Stimulated activated naive B cell treated with anti-CD40 and anti-IgM and Interleukin-4, amounts not matched to agents 10 μg/mL and 1 μg/mL and 100 μg/mL, for 72 hours (primary cell): Measurements from ENCODE around the gene METAP1.
A peak's percentile ranks its signal among the peaks of the same experiment; 100 is the strongest.
"Not testable (repeated sequence)": the region's sequence is repeated elsewhere in the genome, so short reads cannot be mapped to it uniquely, and the experiment has no call there.

Experiments
- ATAC-seq, 2 donors: fragments of 150-1000 bp; cut with Tn5 transposase; replicated peaks; 2 replicates each; pipeline ENCODE4 v1.10.0; 2021; ENCODE audit warnings: moderate library complexity in 1 of 2
- DNase-seq: peaks from one replicate; pipeline ENCODE4 v3.0.0; 2021
- H3K27ac Mint-ChIP-seq: one replicate; pipeline ENCODE4 v1.8.0; 2022; ENCODE audit warnings: mild to moderate bottlenecking, mixed read lengths
- H3K27me3 Mint-ChIP-seq, 2 donors: one replicate each; pipeline ENCODE4 v1.8.0; 2022; ENCODE audit warnings: mixed read lengths in 2 of 2
- H3K36me3 Mint-ChIP-seq, 2 donors: one replicate each; pipeline ENCODE4 v1.8.0; 2022; ENCODE audit warnings: mixed read lengths in 2 of 2, mild to moderate bottlenecking in 1 of 2
- H3K4me1 Mint-ChIP-seq, 2 donors: one replicate each; pipeline ENCODE4 v1.8.0; 2022; ENCODE audit warnings: mixed read lengths in 2 of 2, mild to moderate bottlenecking in 1 of 2
- H3K4me3 Mint-ChIP-seq, 2 donors: one replicate each; pipeline ENCODE4 v1.8.0; 2022; ENCODE audit warnings: mild to moderate bottlenecking in 2 of 2, mixed read lengths in 2 of 2, moderate library complexity in 1 of 2
- H3K9me3 Mint-ChIP-seq, 2 donors: one replicate each; pipeline ENCODE4 v1.8.0; 2022; ENCODE audit warnings: mixed read lengths in 2 of 2, mild to moderate bottlenecking in 1 of 2

Gene METAP1

DNA sequence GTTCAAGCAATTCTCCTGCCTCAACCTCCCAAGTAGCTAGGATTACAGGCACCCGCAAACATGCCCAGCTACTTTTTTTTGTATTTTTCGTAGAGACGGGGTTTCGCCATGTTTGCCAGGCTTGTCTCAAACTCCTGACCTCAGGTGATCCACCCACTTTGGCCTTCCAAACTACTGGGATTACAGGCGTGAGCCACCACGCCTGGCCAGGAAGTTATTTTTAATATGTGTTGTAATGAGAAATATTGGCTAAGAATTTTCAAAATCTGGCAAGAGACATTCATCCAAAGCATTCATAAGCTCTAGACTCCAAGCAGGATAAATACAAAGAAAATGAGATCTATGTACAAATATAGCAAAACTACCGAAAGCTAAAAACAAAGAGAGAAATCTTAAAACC, 18.0 kb upstream of the METAP1 start:
- H3K27me3 Mint-ChIP-seq = peaks cover 0 to under 1% of the 10 kb centered on the region in 2 donors
- no peaks in the 10 kb centered on the region for H3K4me1 Mint-ChIP-seq
- no peaks in the 10 kb centered on the region for H3K9me3 Mint-ChIP-seq
- H3K27ac Mint-ChIP-seq = no peak overlapping the region
- DNase-seq (no peak), ATAC-seq (no peak)
- H3K36me3 Mint-ChIP-seq = no peaks in the 10 kb centered on the region
- H3K4me3 Mint-ChIP-seq = no peak overlapping the region

DNA sequence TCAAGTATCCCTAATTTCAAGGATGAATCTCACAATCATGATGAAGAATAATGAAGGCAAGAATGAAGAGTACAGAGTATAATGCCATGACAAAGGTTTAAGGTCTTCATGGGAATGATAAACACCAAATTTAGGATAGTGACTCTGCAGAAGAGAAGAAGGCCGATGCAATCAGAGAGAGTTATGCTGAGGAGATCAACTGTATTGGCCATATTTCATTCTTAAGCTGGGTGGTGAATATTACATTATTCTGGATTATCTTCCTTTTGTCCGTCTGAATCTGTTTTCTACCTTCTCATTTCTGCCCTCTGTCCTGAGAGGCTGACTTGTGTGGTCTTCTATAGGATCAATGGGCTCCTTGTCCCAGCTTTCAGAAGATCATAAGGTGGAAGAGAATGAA, 7.8 kb upstream of the METAP1 start:
- no peaks in the 10 kb centered on the region for H3K4me1 Mint-ChIP-seq
- H3K9me3 Mint-ChIP-seq = peaks cover 4 to 9% of the 10 kb centered on the region in 2 donors
- no peak overlapping the region for H3K4me3 Mint-ChIP-seq
- H3K27ac Mint-ChIP-seq = no peak overlapping the region
- H3K36me3 Mint-ChIP-seq = peaks cover 6 to 9% of the 10 kb centered on the region in 2 donors
- H3K27me3 Mint-ChIP-seq = peaks cover 10 to 16% of the 10 kb centered on the region in 2 donors
- ATAC-seq (no peak), DNase-seq (no peak)

DNA sequence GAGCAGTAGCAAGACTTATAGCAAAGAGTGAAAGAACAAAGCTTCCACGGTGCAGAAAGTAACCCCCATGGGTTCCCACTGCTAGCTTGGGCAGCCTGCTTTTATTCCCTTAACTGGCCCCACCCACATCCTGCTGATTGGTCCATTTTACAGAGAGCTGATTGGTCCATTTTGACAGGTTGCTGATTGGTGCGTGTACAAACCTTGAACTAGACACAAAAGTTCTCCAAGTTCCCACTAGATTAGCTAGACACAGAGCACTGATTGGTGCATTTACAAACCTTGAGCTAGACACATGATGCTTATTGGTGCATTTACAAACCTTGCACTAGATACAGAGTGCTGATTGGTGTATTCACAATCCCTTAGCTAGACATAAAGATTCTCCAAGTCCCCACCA, 2.7 kb upstream of the METAP1 start:
- peaks cover 10 to 19% of the 10 kb centered on the region in 2 donors for H3K4me1 Mint-ChIP-seq
- not testable (repeated sequence) for DNase-seq, H3K36me3 Mint-ChIP-seq, H3K4me3 Mint-ChIP-seq, H3K27me3 Mint-ChIP-seq, ATAC-seq, H3K9me3 Mint-ChIP-seq, H3K27ac Mint-ChIP-seq

- ATAC-seq (no peak), DNase-seq (no peak)
- Mint-ChIP-seq H3K27ac (no peak overlapping the region), H3K9me3 (no peaks in the 10 kb centered on the region), H3K4me3 (no peak overlapping the region), H3K27me3 (peaks cover 0 to 6% of the 10 kb centered on the region in 2 donors), H3K4me1 (peaks cover 14 to 26% of the 10 kb centered on the region in 2 donors), H3K36me3 (no peaks in the 10 kb centered on the region)
Observed at GRCh38 chr4:98993419-98994071, 2.0 kb upstream of the METAP1 start.

DNA sequence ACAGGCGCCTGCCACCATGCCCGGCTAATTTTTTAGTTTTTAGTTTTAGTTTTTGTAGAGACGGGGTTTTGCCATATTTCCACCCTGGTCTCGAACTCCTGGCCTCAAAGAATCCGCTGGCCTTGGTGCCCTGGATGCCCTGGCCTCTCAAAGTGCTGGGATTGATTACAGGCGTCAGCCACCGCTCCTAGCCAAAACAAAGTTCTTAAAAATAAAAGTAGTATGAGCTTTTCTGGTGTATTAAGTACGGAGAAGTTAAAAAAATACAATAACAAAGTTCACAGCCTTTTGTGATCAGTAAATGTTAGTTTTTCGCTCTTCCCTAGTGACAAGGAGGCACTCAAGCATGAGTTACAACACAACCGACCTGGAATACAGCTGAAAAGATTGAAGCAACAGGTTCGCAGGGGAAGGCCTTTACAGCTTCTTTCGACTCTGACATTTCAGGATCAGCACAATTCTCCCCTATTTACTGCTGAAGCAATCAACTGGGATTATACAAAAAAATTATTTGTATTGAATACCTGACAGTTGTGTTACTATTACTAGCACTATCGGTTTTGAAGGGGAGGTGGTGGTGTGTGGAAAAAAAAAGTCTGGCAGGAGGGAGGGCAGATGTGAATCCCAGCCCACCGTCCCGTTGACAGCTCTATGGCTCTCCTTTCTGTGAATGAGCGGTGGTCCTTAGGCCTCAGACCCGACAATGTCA, 893 bp upstream of the METAP1 start:
- no peaks in the 10 kb centered on the region for H3K9me3 Mint-ChIP-seq
- peaks cover 0 to 6% of the 10 kb centered on the region in 2 donors for H3K27me3 Mint-ChIP-seq
- DNase-seq = no peak
- peak overlapping the region; percentile 98 for H3K27ac Mint-ChIP-seq
- ATAC-seq = peak in 1 of 2 donors; percentile 3
- peaks cover 16 to 28% of the 10 kb centered on the region in 2 donors for H3K4me1 Mint-ChIP-seq
- H3K4me3 Mint-ChIP-seq = peak overlapping the region; percentile 91 to 93
- H3K36me3 Mint-ChIP-seq = no peaks in the 10 kb centered on the region

DNA sequence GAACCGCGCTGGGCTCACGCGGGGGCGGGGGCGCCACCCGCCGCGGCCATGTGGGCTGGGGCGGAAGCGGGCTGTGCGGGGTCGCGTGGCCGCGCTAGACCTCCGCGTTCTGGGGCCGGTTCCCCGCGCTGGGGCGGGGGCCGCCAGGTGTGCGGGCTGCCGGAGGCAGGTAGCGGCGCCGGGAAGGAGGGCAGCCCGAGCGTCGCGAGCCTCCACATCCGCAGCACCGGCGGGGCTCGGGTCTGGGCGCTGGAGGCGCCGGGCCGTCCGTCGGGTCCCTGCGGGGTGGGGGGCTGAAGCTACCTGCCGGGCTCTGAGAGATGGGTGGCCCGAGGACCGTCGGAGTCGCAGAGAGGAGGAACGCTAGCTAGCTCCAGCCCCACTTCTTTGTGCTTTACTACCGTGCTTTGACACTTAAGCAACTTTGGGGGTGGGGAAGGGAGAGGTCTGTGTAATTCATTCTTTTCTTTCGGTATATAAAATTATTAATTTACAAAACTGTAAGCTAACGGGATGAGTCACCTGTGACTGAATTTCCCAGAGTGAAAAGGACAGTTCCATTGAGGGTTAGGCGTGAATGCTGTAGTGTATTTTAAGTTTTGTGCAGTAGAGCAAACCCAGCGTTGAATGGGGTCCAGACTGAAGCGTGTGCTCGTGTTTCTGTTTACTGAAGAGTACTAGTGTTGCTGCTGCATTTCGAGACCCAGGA, 689 bp downstream of the METAP1 start:
- H3K27ac Mint-ChIP-seq = peak overlapping the region; percentile 33
- ATAC-seq (peak; percentile 44), DNase-seq (no peak)
- peaks cover 22 to 43% of the 10 kb centered on the region in 2 donors for H3K4me1 Mint-ChIP-seq
- peak overlapping the region; percentile 71 to 84 for H3K4me3 Mint-ChIP-seq
- no peaks in the 10 kb centered on the region for H3K9me3 Mint-ChIP-seq
- no peaks in the 10 kb centered on the region for H3K36me3 Mint-ChIP-seq
- H3K27me3 Mint-ChIP-seq = no peaks in the 10 kb centered on the region

DNA sequence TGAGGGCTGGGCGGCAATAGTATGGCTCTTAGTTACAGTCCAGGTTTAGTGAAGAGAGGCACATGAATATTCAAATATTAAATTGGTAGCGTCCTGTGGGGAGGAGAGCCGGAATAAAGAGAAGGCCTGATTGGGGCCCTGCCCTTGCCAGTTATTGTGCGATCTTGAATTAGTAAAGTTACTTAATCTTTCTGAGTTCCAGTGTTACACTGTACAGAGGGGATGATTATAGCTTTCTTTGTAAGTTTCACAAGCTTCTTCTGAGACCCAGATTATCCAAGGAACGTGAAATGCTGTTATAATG, 1.2 kb downstream of the METAP1 start:
- ATAC-seq = no peak
- Mint-ChIP-seq H3K4me1 (peaks cover 22 to 43% of the 10 kb centered on the region in 2 donors), H3K9me3 (no peaks in the 10 kb centered on the region), H3K27me3 (no peaks in the 10 kb centered on the region), H3K36me3 (no peaks in the 10 kb centered on the region), H3K4me3 (peak overlapping the region; percentile 71 to 84), H3K27ac (no peak overlapping the region)
- no peak for DNase-seq

- Mint-ChIP-seq H3K4me3 (no peak overlapping the region), H3K27ac (no peak overlapping the region)
Observed at GRCh38 chr4:98997166-98997565, 1.6 kb downstream of the METAP1 start.

DNA sequence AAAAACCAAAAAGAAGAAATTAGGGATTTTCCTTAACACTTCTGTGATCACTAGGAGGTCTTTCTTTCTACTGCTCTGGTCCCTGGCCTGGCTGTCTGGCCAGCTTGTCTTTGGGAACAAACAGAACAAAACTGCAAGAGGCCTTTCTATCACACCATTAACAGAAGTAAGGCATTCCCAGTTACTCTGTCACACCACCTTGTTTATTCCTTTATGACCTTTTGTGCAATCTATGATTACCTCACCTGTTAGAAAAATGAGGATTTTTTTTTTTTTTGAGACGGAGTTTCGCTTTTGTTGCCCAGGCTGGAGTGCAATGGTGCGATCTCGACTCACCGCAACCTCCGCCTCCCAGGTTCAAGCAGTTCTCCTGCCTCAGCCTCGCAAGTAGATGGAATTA, 3.0 kb downstream of the METAP1 start:
- Mint-ChIP-seq H3K9me3 (no peaks in the 10 kb centered on the region), H3K4me3 (no peak overlapping the region), H3K27ac (no peak overlapping the region), H3K36me3 (no peaks in the 10 kb centered on the region), H3K4me1 (peaks cover 26 to 58% of the 10 kb centered on the region in 2 donors), H3K27me3 (no peaks in the 10 kb centered on the region)
- DNase-seq (no peak), ATAC-seq (no peak)

More at GRCh38 chr4:98997166-98997565, 1.6 kb downstream of the METAP1 start:
- Mint-ChIP-seq H3K36me3 (no peaks in the 10 kb centered on the region), H3K9me3 (no peaks in the 10 kb centered on the region), H3K4me1 (peaks cover 22 to 47% of the 10 kb centered on the region in 2 donors), H3K27me3 (no peaks in the 10 kb centered on the region)
- no peak for DNase-seq
- ATAC-seq = no peak

GRCh38 chr4:99002279-99002678, 6.8 kb downstream of the METAP1 start:
- DNase-seq (no peak), ATAC-seq (no peak)
- H3K27ac Mint-ChIP-seq = no peak overlapping the region
- no peaks in the 10 kb centered on the region for H3K9me3 Mint-ChIP-seq
- peaks cover 22 to 60% of the 10 kb centered on the region in 2 donors for H3K4me1 Mint-ChIP-seq
- no peak overlapping the region for H3K4me3 Mint-ChIP-seq
- H3K27me3 Mint-ChIP-seq = no peaks in the 10 kb centered on the region
- peaks cover 2 to 7% of the 10 kb centered on the region in 2 donors for H3K36me3 Mint-ChIP-seq

DNA sequence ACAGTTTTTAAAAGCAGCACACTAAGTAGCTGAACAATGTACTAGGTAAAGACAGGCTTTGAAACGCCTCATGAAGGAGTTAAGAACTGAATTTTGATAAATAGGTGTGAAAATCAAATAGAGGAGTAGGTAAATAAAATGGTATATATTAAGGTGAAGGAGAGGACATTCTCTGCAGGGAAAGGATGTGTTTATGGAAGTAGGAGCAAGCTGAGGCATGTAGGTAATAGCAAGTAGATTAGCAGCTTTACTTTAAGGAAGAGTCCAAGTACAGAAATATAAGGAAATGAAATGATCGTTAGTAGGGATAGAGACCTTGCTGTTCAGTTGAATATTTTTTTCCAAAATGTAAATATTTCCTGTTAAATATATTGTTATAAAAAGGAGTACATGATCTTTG, 12.5 kb downstream of the METAP1 start:
- Mint-ChIP-seq H3K4me3 (no peak overlapping the region), H3K27ac (no peak overlapping the region), H3K4me1 (peaks cover 13 to 25% of the 10 kb centered on the region in 2 donors), H3K27me3 (no peaks in the 10 kb centered on the region), H3K9me3 (peaks cover 8 to 14% of the 10 kb centered on the region in 2 donors), H3K36me3 (peaks cover 21 to 34% of the 10 kb centered on the region in 2 donors)
- no peak for DNase-seq
- ATAC-seq = no peak

DNA sequence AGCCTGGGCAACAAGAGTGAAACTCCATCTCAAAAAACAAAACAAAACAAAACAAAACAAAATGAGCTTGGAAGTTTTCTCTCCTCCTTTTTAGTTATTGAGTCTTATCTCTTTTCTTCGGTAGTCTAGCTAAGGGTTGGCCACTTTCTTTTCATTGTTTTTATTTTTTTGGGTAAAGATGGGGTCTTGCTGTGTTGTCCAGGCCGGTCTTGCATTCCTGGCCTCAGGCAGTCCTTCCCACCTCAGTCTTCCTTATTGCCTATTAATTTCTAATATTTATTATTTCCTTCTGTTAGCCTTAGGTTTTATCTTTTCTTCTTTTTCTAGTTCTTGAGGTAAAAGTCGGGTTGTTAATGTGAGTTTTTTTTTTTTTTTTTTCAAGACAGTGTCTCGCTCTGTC, 16.4 kb downstream of the METAP1 start:
- ATAC-seq = no peak
- no peak for DNase-seq
- H3K4me1 Mint-ChIP-seq = peaks cover 24 to 29% of the 10 kb centered on the region in 2 donors
- no peak overlapping the region for H3K4me3 Mint-ChIP-seq
- H3K9me3 Mint-ChIP-seq = peaks cover 8 to 14% of the 10 kb centered on the region in 2 donors
- peaks cover 23 to 40% of the 10 kb centered on the region in 2 donors for H3K36me3 Mint-ChIP-seq
- no peak overlapping the region for H3K27ac Mint-ChIP-seq
- no peaks in the 10 kb centered on the region for H3K27me3 Mint-ChIP-seq

DNA sequence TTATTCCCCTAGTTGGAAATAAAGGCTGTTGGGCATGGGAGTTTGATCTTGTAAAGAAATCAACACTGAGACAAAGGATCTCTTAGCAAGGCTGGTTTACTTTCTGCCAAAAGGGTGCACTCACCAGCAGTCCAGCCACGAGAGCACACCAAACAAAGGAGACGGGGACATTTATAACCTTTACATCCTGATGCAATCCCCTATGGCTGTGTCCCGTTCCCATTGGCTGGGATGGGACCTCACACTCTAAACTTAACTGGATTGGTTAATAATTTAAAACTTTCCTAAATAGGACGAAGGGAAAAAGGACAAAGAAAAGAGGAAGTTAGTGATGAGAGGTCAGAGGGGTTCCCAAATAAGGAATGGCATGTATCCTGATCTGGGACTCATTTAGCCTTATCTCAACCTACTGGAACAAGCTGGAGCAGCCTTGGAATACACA, 17.9 kb downstream of the METAP1 start:
- peaks cover 25 to 41% of the 10 kb centered on the region in 2 donors for H3K36me3 Mint-ChIP-seq
- ATAC-seq = no peak

DNA sequence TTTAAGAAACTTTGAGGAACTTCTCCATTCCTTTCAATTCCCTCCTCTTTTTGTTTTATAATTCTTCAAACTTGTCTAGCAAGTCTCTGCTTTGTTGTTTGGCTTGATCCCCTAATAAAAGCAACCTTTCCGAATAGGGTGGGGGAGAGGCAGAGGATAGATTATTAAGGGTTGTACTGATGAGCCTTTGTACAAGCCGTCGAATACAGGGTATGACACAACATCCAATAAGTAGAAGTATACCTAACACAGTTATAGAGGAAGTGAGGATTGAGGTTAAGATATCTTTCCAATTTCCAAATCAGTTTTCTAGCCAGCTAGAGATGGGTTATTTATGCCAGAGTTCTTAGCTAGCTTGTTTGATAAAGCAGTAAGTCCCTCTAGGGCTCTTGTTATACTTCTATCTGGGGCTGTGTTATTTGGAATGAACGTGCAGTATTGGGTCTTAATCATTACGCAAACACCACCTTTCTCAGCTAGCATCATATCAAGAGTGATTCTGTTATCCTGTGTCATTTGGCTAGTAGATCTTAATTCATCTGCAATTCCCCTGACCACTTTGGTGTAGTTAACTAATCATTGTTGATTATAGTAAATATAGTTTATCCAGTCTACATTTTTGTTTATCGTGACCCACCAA, 18.5 kb downstream of the METAP1 start:
- H3K4me1 Mint-ChIP-seq = peaks cover 21 to 38% of the 10 kb centered on the region in 2 donors
- peaks cover 8 to 13% of the 10 kb centered on the region in 2 donors for H3K9me3 Mint-ChIP-seq
- no peak overlapping the region for H3K27ac Mint-ChIP-seq
- peaks cover 24 to 39% of the 10 kb centered on the region in 2 donors for H3K36me3 Mint-ChIP-seq
- H3K4me3 Mint-ChIP-seq = no peak overlapping the region
- ATAC-seq = no peak
- DNase-seq = no peak
- H3K27me3 Mint-ChIP-seq = no peaks in the 10 kb centered on the region

More for the DNA sequence above, 17.9 kb downstream of the METAP1 start:
- Mint-ChIP-seq H3K4me3 (no peak overlapping the region), H3K9me3 (peaks cover 8 to 14% of the 10 kb centered on the region in 2 donors), H3K27ac (no peak overlapping the region), H3K27me3 (no peaks in the 10 kb centered on the region), H3K4me1 (peaks cover 22 to 38% of the 10 kb centered on the region in 2 donors)
- DNase-seq = no peak
